Breast epithelium (tissue), 4 donors: ENCODE data around the gene MAPK1. TPM values are rescaled to one million over a fixed set of nuclear protein-coding genes. Genes with fewer than 3 reads are reported as not detected.
"Not testable (repeated sequence)": the region's sequence is repeated elsewhere in the genome, so short reads cannot be mapped to it uniquely, and the experiment has no call there.

Experiments
- DNase-seq, 2 donors: peaks; one replicate each; pipeline ENCODE4 v3.0.0-alpha.2; 2019; ENCODE audit warnings: low spot score in 2 of 2
- H3K27ac ChIP-seq, 2 donors: fragments of 200-600 bp; sonication (generic) in 1 of 2; one replicate each; pipeline ENCODE4 v1.5.1; 2016 to 2019; ENCODE audit warnings: mild to moderate bottlenecking in 1 of 2
- H3K27me3 ChIP-seq, 2 donors: fragments of 200-600 bp; sonication (generic) in 1 of 2; one replicate each; pipeline versions ENCODE4 v1.5.1 to v1.6.0; 2017 to 2019; ENCODE audit warnings: control low read depth in 1 of 2, mild to moderate bottlenecking in 1 of 2
- H3K36me3 ChIP-seq: fragments of 200-600 bp; one replicate; pipeline ENCODE4 v1.5.1; 2019
- H3K4me1 ChIP-seq, 2 donors: fragments of 200-600 bp; sonication (generic); one replicate each; pipeline ENCODE4 v1.5.1; 2016 to 2019; ENCODE audit warnings: control low read depth in 1 of 2
- H3K4me3 ChIP-seq, 3 donors: fragments of 200-600 bp; sonication (generic); 1 replicate in 2 of 3; 2 replicates in 1 of 3; pipeline ENCODE4 v1.5.1; 2016 to 2019; ENCODE audit warnings: mild to moderate bottlenecking in 3 of 3, moderate library complexity in 2 of 3
- H3K9me3 ChIP-seq, 2 donors: fragments of 200-600 bp; sonication (generic) in 1 of 2; one replicate each; pipeline ENCODE4 v1.5.1; 2016 to 2019; ENCODE audit warnings: control low read depth in 1 of 2
- CTCF ChIP-seq, 3 donors: fragments of 450-650 bp; IDR thresholded peaks; one replicate each; pipeline ENCODE4 v1.5.1; 2016 to 2017; ENCODE audit warnings: antibody characterized with exemption in 3 of 3, mild to moderate bottlenecking in 3 of 3, moderate library complexity in 3 of 3
- POLR2A ChIP-seq: fragments of 450-650 bp; IDR thresholded peaks from one replicate; pipeline ENCODE4 v1.6.1; 2016; ENCODE audit warnings: antibody characterized with exemption, mild to moderate bottlenecking, moderate library complexity
- POLR2AphosphoS5 ChIP-seq, 3 donors: sonication (generic); formaldehyde crosslinking; IDR thresholded peaks; one replicate each; pipeline ENCODE4 v1.6.1; 2017; ENCODE audit warnings: antibody characterized with exemption in 3 of 3
- intact Hi-C: fragments of 100-400 bp; cut with DNase I; formaldehyde crosslinking; loops from one replicate; pipeline ENCODE4 v1.15.1; 2023; ENCODE audit warnings: low total_unique reads
- total RNA-seq, 3 donors: library from RNA; depleted of rRNA; stranded (reverse); fragments of >200 nt; gene quantifications; one replicate each; pipeline ENCODE4 v1.1.0, GENCODE V29; 2016

MAPK1 gene
- total RNA-seq, 3 donors from 2014 or later = 43.3 to 49.9 (median 44.0) TPM

DNA sequence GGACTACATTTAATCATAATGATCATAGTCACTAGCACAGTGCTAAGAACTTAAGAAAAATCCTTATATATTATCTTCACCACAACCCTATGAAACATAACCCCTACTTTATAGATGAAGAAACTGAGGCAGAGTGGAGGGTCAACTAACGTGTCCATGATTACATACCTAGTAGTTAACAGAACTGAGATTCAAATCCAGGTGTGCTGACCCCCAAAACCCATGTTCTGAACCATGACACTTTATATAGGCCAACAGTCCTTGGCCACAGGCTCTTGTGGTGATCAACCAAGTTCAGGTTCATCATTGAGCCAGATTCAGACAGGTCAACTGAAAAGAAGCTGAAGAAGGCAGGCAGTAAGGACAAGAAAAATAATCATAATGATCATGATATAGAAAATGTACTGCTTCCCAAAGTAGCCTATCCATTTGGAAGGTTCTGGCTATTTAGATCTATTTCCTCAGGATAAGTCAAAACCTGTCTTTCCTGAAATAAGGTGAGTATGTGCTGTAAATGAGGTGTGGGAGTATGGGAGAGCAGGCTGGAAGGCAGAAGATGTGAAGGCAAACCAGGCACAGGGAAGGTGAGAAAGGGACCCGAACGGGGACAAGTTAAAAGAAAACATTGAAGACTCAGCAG lies 39.7 kb downstream of the MAPK1 start:
- no peaks in the 10 kb centered on the region for H3K9me3 ChIP-seq
- H3K4me3 ChIP-seq = no peak overlapping the region
- no peaks in the 10 kb centered on the region for H3K27me3 ChIP-seq
- no peak overlapping the region for H3K27ac ChIP-seq
- H3K36me3 ChIP-seq = no peaks in the 10 kb centered on the region
- DNase-seq = no peak
- intact Hi-C loops = no loop called here
- TF ChIP-seq CTCF (IDR thresholded peaks at IDR 0.05) (no peak), POLR2AphosphoS5 (IDR thresholded peaks at IDR 0.05) (no peak), POLR2A (no peak)
- no peaks in the 10 kb centered on the region for H3K4me1 ChIP-seq

DNA sequence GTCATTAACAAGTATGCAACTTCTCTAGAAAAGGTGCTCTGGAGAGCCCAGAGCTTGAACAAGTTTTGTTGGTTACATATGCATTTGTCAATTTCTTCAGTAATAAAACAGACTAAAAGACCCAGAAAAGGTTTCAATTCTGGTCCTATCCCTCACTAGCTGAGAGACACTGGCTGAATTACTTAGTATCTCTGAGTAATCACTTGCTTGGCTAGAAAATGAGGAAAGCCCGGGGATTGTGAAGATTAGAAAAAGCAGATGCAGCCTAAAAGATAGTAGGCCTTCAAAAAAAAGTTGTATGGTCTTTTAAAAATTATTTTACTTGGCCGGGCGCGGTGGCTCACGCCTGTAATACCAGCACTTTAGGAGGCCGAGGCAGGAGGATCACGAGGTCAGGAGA lies 41.2 kb downstream of the MAPK1 start:
- DNase-seq = no peak
- no peak overlapping the region for H3K27ac ChIP-seq
- no peak for TF ChIP-seq CTCF (IDR thresholded peaks at IDR 0.05)
- TF ChIP-seq POLR2A = no peak
- TF ChIP-seq POLR2AphosphoS5 (IDR thresholded peaks at IDR 0.05) = no peak
- intact Hi-C loops = no loop called here
- H3K4me3 ChIP-seq = no peak overlapping the region
- no peaks in the 10 kb centered on the region for H3K36me3 ChIP-seq
- H3K27me3 ChIP-seq = no peaks in the 10 kb centered on the region
- no peaks in the 10 kb centered on the region for H3K9me3 ChIP-seq
- H3K4me1 ChIP-seq = no peaks in the 10 kb centered on the region

GRCh38 chr22:21824962-21825361 lies 42.5 kb downstream of the MAPK1 start:
- H3K9me3 ChIP-seq, H3K36me3 ChIP-seq, H3K4me1 ChIP-seq, intact Hi-C loops, H3K27me3 ChIP-seq, H3K4me3 ChIP-seq, H3K27ac ChIP-seq, DNase-seq: not testable (repeated sequence)

GRCh38 chr22:21824445-21824912 lies 43.0 kb downstream of the MAPK1 start:
- Histone ChIP-seq H3K9me3 (no peaks in the 10 kb centered on the region), H3K27ac (no peak overlapping the region), H3K27me3 (no peaks in the 10 kb centered on the region), H3K4me1 (no peaks in the 10 kb centered on the region), H3K4me3 (no peak overlapping the region), H3K36me3 (no peaks in the 10 kb centered on the region)
- TF ChIP-seq CTCF (IDR thresholded peaks at IDR 0.05) = no peak
- no peak for TF ChIP-seq POLR2A
- no peak for TF ChIP-seq POLR2AphosphoS5 (IDR thresholded peaks at IDR 0.05)
- DNase-seq = no peak
- intact Hi-C loops = no loop called here

- no peaks in the 10 kb centered on the region for H3K9me3 ChIP-seq
- no peak overlapping the region for H3K27ac ChIP-seq
- DNase-seq = no peak
- H3K4me3 ChIP-seq = no peak overlapping the region
- no peak for TF ChIP-seq POLR2AphosphoS5 (IDR thresholded peaks at IDR 0.05)
- TF ChIP-seq CTCF (IDR thresholded peaks at IDR 0.05) = no peak
- TF ChIP-seq POLR2A = no peak
- no peaks in the 10 kb centered on the region for H3K36me3 ChIP-seq
- no peaks in the 10 kb centered on the region for H3K4me1 ChIP-seq
- intact Hi-C loops = no loop called here
- H3K27me3 ChIP-seq = no peaks in the 10 kb centered on the region
Observed at GRCh38 chr22:21823740-21824444, 43.6 kb downstream of the MAPK1 start.
